GM12892 (cell line): ENCODE results near the gene OSBPL6.

Experiments used
- POLR2A ChIP-seq: IDR thresholded peaks from 2 replicates; pipeline ENCODE4 v1.6.1; 2011; ENCODE audit warnings: low read depth, low read length, control low read depth
- POLR2AphosphoS5 ChIP-seq: IDR thresholded peaks from 2 replicates; pipeline ENCODE4 v1.6.1; 2011; ENCODE audit warnings: low read depth, low read length, control low read depth
- TAF1 ChIP-seq: IDR thresholded peaks from 2 replicates; pipeline ENCODE4 v1.6.1; 2011; ENCODE audit warnings: low read depth, mild to moderate bottlenecking, control low read depth, low read length, borderline replicate concordance

DNA sequence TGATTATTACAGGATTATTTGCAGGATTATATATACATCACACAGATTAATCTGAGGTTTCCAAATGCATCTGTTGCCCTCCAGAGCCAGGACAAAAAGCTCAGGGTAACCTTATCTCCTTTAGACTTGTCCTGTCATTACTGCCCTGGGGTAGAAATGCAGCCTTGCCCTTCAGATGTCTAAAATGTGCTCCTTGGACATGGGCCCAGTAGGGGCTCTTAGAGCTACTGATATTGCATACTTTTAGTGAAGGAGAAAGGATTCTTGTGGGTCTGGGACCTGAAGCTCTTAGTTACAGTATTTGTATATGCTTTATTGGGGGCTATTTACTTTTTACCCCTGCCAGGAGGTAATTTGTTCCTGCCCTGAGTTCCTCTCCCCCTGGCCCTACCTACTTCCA is 200.5 kb downstream of the OSBPL6 start:
- TF ChIP-seq POLR2AphosphoS5 (no peak), POLR2A (no peak), TAF1 (no peak)
